ENCODE measurements around the gene GFOD1.

The GFOD1 gene

GRCh38 chr6:13375360-13375878 lies 112.0 kb downstream of the GFOD1 start:
- peak; percentile 24 for DNase-seq (ENCODE audit: low spot score)

DNA sequence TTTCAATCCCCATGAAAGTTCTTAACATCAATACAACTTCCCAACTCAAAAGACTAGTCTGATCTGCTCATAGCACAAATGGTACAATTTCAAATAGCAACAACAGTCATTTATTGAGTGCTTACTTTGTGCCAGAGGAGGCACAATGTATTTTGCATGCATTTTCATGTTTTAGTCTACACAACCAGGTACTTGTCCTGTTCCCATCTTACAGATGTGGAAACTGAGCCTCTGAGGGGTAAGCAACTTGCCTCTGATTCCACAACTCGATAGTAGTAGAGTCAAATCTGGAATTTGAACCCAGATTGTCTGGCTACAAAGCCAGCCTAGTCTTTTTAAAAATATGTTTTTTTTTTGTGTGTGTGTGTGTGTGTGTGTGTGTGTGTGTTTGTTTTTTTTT lies 113.5 kb downstream of the GFOD1 start:
- no peak for DNase-seq (ENCODE audit: low spot score)

GRCh38 chr6:13373488-13373886 lies 113.9 kb downstream of the GFOD1 start:
- no peak for DNase-seq (ENCODE audit: low spot score)

- no peak for DNase-seq (ENCODE audit: low spot score)
Measured at GRCh38 chr6:13372688-13373487, 114.5 kb downstream of the GFOD1 start.

DNA sequence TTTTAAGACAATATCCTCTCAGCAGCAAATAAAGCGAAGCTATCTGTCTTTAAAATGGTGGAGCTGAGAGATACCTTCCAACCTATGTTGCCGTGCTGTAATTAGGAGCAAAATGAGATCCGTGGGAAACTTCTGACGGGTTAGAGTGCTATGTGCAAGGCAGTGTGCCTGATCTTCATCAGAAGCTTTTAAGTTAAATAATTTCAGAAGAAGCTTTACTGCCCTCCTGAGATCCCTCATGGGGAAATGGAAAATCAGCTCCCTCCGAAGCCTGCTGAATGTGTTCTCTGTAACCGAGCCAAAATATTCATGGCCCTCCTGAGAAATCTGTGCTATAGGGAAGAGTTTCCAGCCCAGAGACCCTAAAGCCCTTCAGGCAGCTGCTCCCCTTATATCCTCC lies 115.3 kb downstream of the GFOD1 start:
- no peak for DNase-seq (ENCODE audit: low spot score)

DNA sequence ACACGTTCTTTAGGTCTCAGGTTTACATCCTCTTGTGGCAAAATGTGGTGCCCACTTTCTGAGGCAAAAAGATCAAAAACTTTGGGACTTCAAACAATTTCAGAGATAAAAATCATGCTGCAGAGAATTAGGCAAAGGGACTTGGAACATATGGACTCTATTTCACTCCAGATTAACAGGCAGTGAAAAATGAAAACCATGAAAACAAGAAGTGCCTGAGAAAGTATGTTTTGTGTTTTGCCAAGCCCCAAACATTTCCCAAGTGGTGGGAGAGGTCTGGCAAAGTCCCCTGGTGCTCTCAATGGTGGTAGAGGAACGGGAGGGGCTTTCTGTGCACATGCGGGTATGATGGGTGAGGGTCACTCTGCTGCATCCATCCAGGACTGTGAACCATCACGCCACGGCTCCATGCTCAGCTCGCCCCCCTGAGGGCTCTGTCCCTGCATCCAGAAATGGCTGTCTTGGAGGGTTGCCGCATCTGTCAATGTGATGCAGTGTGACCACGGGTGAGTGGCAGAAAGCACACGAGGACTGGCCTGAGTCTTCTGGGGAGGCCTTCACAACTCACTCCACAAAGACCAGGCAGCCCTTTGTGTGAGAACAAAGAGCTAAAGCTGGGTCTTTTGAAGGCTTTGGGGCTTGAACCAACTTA lies 115.9 kb downstream of the GFOD1 start:
- no peak for DNase-seq (ENCODE audit: low spot score)

- DNase-seq (ENCODE audit: low spot score) = no peak
Measured at GRCh38 chr6:13370623-13371022, 116.8 kb downstream of the GFOD1 start.

GRCh38 chr6:13369591-13369990 lies 117.8 kb downstream of the GFOD1 start:
- DNase-seq (ENCODE audit: low spot score) = no peak

DNA sequence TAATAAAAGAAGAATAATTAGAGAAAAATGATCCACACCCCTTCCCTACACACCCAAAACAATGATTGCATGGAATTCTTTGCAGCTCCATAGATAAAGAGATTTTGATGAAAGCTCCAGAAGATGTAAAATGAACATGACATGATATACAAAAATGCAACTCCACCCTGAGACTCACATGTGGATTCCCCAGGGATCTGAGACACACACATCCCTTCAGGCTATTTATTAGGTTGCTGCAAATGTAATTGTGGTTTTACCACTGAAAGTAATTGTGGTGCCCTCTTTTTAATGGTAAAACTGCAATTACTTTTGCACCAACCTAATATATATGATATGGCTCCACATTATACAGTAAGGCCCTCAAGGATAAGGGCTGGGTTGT lies 118.7 kb downstream of the GFOD1 start:
- DNase-seq (ENCODE audit: low spot score) = no peak

DNA sequence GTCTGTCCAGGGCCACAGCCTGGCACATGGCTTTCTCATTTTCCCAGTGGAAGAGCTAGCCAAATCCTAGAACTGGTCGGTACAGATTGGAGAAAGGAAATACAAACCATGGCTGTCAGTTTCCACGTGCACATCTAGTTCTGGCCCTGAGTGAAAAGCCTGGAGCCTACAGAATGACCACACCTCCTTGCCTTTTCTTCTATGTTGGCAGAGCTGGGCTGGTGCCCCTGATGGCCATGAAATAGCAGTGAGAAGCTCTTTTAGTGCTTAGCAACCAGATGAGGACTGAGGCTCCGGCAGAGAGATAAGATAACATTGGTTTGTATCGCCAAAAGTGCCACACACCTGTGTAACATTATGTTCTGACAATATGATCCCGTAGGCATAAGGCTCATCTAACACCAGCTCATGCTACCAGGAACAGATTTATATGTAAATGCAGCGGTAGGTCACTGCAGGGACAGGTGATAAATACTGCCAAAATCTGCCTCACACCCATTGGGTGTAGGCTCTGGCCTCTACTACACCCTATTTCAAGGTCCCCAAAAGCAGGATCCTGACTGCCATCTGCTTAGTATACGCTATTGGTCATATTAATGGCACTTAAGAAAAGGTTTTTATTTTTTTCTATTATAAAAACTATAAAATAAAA lies 119.2 kb downstream of the GFOD1 start:
- no peak for DNase-seq (ENCODE audit: low spot score)

DNA sequence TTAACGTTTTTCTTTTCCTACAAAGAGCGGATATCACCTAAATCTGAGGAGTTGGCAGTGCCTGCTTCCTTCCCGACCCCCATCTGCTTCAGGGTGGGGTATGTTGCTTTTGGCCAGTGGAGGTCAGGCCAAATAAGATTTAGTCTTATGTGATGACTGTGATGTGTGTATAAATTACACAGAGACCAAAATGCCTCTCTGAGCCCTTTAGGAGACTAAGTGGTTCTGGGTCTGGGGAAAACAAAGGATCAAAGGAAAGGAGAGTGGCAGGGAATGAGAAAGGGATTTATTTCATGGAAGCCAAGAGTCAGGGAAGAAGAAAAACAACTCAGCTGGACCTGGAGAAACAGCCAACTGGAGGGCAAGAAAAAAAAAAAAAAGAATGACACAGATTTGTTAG lies 120.0 kb downstream of the GFOD1 start:
- no peak for DNase-seq (ENCODE audit: low spot score)

DNA sequence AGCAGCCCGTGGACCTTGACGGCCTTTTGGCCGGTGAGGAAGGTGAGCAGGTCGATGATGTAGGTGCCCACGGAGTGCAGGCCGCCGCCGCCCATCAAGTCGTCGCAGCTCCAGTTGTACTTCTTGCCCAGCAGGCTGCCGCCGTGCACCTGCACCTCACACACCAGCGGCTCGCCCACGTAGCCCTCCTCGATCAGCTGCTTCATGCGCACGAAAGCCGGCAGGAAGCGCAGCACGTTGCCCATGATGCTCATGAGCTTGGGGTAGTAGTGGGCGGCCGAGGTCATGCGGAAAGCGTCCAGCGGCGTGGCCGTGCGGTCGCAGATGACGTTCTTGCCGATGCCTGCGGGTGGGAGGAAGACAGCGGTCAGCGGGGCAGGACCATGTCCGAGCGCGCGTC lies 122.1 kb downstream of the GFOD1 start:
- DNase-seq (ENCODE audit: low spot score) = no peak

DNA sequence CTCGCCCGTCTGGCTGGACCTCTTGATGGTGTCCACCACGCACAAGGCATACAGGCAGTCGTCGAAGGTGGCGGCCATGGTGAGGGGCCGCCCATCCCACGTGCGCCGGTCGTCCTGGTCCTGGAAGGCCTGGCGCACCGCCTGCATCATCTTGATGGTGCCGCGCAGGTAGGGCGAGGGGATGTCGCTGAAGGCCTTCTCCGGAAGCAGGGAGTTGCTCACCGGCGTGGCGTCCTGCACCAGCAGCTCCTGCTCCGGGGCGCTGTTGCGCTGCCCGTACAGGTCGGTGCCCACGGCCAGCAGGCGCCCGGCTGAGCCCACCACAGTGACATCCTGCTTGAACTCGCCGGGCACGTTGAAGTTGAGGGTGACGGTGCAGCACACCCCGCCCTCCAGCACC lies 122.6 kb downstream of the GFOD1 start:
- DNase-seq (ENCODE audit: low spot score) = no peak

- DNase-seq (ENCODE audit: low spot score) = no peak
Measured at GRCh38 chr6:13362412-13362811, 125.0 kb downstream of the GFOD1 start.

DNA sequence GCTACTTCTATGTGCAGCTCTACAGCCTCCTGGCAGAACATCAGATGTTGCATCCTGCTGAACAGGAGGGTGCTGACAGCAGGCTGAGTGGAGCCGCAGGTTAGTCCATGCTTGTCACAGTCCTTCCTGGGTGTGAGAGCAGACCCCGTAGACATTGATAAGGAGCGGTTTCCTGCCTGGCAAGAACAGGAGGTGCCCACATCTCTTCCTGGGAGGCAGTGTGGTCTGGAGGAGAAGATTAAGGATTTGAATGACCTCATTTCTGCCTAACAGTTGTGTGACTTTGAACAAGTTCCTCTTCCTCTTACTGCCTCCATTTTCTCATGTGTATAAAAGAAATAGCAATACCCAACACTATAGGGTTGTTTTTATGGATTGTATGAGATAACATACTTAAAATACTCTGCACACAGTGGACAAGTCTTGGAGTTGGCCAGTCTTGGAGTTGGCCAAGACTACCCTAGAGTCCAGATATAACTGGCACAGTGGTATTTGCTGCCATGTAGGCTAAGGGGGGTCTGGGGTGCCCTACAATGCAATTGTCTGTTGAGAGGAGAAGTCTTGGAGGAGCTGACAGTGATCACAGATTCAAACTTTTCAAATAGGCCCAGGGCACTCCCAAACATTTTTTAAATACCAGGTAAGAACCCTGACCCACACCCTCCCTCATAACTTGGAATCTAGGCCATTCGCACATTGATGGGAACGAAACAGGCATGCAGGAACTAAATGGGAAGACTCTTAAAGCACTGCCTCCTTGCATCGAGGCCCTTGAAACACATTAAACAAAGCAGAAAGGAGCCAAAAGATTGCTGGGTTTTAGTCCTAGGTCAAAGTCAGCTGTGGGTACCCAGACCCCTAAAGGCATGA lies 126.5 kb downstream of the GFOD1 start:
- DNase-seq (ENCODE audit: low spot score) = no peak

- DNase-seq (ENCODE audit: low spot score) = no peak
Measured at GRCh38 chr6:13359287-13359686, 128.1 kb downstream of the GFOD1 start.

DNA sequence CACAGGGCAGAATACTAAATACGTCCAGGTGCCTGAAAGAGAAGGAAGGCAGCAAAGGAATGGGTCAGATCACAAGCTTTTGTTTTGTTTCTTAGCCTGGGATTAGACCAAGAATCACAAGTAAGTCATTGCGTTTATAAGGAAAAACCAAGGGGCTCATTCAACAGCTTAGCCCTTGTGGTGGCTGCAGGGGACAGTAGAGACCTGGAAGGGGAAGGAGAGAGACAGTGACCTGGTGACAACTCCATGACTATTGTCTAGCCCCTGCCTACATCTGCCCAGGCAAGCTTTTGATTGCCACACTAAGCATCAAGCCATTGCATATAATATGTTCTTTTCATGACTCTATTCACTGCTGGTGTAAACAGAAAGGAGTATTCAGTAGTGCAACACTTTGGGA lies 128.9 kb downstream of the GFOD1 start:
- DNase-seq (ENCODE audit: low spot score) = no peak

DNA sequence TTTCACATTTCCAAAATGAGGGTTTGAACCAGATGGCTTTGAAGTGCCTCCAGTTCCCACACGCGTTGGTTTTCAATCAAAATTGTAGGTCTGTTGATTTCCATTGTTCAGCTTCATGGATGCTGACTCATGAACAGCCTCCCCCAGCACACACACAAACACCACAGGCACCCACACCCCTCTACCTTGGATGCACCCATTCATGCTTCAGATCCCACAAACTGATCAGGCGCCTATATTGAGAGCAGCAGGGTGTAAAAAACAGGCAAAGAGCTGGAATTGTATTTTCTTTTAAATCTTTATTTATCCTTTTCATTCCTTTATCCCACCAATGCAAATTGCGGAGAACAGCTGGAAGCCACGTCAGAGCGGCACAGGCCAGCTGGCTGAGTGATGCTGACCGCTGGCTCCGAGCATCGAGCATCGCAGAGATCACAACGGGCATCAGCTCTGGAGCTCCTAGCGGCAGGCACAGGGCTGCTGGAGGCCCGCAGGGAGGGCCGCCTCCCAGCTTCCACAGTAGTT lies 129.8 kb downstream of the GFOD1 start:
- DNase-seq (ENCODE audit: low spot score) = no peak

GRCh38 chr6:13355999-13356785 lies 131.2 kb downstream of the GFOD1 start:
- DNase-seq (ENCODE audit: low spot score) = peak; percentile 67

DNA sequence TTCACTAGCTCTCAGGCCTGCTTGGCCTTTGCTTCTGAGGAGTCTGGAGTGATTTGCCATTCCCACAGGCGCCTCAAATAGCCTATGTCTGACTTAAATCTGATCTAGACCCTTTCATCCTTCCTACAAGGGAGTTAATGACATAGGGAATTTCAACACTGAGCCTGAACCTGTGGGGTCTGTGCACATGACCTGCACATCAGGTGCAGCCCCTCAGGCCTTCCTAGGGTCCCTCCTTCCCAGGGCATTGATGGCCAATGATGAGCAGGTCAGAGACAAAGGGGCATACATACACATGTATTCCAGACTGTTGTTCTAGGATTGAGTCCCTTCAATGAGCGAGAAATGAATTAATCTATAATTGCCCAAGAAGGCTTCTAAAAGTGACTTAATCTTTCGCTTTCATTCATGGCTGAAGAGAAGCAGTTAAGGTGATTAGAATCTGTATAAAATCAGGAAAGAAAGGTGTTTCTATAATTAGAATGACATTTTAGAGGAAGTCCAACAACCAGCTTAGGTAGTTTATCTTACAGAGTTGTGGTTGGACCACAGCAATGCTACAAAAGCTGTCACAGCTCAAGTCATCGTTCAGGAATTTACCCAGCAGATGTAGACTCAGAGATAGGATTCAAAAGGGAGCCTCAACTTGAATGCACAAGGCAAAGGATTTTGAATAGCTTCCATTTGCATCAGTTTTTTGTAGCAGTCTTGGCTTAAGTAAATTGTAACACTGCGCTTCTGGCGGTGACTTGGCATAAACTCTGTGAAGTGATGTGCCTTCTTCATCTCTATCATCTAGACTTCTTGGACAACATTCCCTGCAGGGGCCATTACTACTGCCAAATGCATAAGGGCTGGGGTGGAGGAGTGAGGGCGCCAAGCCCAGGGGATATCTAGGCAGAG lies 132.1 kb downstream of the GFOD1 start:
- DNase-seq (ENCODE audit: low spot score) = peak; percentile 28

Data from CD4-positive, alpha-beta T cell treated with Interleukin-15 for 4 hours (primary cell).